HEK293 (cell line): ENCODE measurements around the gene CST9L.

Experiments
- HOXD13 ChIP-seq: sonication (generic); formaldehyde crosslinking; IDR thresholded peaks from 2 replicates; pipeline ENCODE4 v1.8.0; 2022; ENCODE audit warnings: missing genetic modification reagents, borderline replicate concordance
- REPIN1 ChIP-seq: fragments of 450-650 bp; formaldehyde crosslinking; IDR thresholded peaks from 2 replicates; pipeline ENCODE4 v1.5.1; 2017; ENCODE audit warnings: missing biosample characterization, missing genetic modification characterization, low read depth
- TCF7L2 ChIP-seq: IDR thresholded peaks from 2 replicates; pipeline ENCODE4 v1.6.1; 2011; ENCODE audit warnings: low read depth, mild to moderate bottlenecking, inconsistent platforms, low read length, moderate library complexity, borderline replicate concordance
- YY1 ChIP-seq: fragments of 450-650 bp; formaldehyde crosslinking; IDR thresholded peaks from 2 replicates; pipeline ENCODE4 v1.5.1; 2018; ENCODE audit warnings: missing biosample characterization, missing genetic modification characterization
- ZNF214 ChIP-seq: fragments of 450-650 bp; formaldehyde crosslinking; IDR thresholded peaks from 2 replicates; pipeline ENCODE4 v1.5.1; 2017; ENCODE audit warnings: missing biosample characterization, mild to moderate bottlenecking, missing genetic modification characterization, borderline replicate concordance
- ZNF274 ChIP-seq, 2 experiments: fragments of 200-500 bp in 1 of 2; fragments of 450-650 bp in 1 of 2; sonication (Bioruptor generic) in 1 of 2; formaldehyde crosslinking in 1 of 2; IDR thresholded peaks; 2 replicates each; pipeline versions ENCODE4 v1.5.1 to v1.6.1; 2014 to 2016; ENCODE audit warnings: borderline replicate concordance in 1 of 2, inconsistent platforms in 1 of 2, low read length in 1 of 2, missing biosample characterization in 1 of 2, missing genetic modification characterization in 1 of 2
- ZNF792 ChIP-seq: fragments of 450-650 bp; formaldehyde crosslinking; IDR thresholded peaks from 2 replicates; pipeline ENCODE4 v1.5.1; 2016; ENCODE audit warnings: missing biosample characterization, missing genetic modification characterization
- TF ChIP-seq, protein P1 (sequence below): fragments of 450-650 bp; formaldehyde crosslinking; IDR thresholded peaks from 2 replicates; pipeline ENCODE4 v1.5.1; 2016; ENCODE audit warnings: missing biosample characterization, missing genetic modification characterization

DNA sequence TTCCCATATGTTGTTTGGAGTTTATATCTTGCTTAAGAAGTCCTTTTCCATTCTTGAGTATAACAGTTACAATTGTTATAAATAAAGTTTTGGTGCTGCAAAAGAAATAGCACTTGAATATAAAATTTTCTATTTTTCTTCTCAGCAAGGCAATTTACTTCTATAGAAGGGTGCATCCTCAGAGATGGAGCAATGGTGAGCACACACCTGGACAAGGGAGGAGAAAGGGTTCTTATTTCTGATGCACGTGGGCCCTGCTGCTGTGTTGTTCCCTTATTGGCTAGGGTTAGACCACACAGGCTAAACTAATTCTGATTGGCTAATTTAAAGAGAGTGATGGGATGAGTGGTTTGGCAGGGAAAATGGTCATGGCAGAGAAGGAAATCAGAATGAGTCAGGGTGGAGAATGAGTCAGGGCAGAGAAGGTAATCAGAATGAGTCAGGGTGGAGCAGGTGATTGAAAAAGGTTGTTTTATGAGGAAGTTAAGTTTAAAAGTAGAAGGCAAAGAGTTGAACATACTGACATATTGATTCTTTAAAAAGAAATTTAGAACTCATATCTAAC is 39.3 kb downstream of the CST9L start:
- no peak for TF ChIP-seq ZNF792 (tag by site-specific recombination)
- no peak for TF ChIP-seq ZNF214 (tag by site-specific recombination)
- TF ChIP-seq YY1 (tag by site-specific recombination), result no peak
- TF ChIP-seq REPIN1 (tag by site-specific recombination), result no peak
- TF ChIP-seq, protein P1, sequence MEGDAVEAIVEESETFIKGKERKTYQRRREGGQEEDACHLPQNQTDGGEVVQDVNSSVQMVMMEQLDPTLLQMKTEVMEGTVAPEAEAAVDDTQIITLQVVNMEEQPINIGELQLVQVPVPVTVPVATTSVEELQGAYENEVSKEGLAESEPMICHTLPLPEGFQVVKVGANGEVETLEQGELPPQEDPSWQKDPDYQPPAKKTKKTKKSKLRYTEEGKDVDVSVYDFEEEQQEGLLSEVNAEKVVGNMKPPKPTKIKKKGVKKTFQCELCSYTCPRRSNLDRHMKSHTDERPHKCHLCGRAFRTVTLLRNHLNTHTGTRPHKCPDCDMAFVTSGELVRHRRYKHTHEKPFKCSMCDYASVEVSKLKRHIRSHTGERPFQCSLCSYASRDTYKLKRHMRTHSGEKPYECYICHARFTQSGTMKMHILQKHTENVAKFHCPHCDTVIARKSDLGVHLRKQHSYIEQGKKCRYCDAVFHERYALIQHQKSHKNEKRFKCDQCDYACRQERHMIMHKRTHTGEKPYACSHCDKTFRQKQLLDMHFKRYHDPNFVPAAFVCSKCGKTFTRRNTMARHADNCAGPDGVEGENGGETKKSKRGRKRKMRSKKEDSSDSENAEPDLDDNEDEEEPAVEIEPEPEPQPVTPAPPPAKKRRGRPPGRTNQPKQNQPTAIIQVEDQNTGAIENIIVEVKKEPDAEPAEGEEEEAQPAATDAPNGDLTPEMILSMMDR, result no peak
- TF ChIP-seq TCF7L2, result no peak
- TF ChIP-seq ZNF274 (IDR thresholded peaks at IDR 0.05; ENCODE audit: low read length), result no peak
- TF ChIP-seq ZNF274 (tag by site-specific recombination; IDR thresholded peaks at IDR 0.05; ENCODE audit: borderline replicate concordance), result no peak
- no peak for TF ChIP-seq HOXD13
